DOHH2 (cell line): ENCODE measurements around the gene IPO5.

Source experiments
- CTCF ChIP-seq: fragments of 200-600 bp; sonication (generic); IDR thresholded peaks from one replicate; pipeline ENCODE4 v1.5.1; 2014; ENCODE audit warnings: antibody characterized with exemption, mild to moderate bottlenecking, low read depth, low read length; ENCODE audit not compliant: poor library complexity, severe bottlenecking
- EZH2phosphoT487 ChIP-seq: fragments of 200-600 bp; sonication (generic); IDR thresholded peaks from 2 replicates; pipeline ENCODE4 v1.6.1; 2017; ENCODE audit warnings: borderline replicate concordance, mild to moderate bottlenecking, antibody characterized with exemption, low read length, moderate library complexity, mixed read lengths

DNA sequence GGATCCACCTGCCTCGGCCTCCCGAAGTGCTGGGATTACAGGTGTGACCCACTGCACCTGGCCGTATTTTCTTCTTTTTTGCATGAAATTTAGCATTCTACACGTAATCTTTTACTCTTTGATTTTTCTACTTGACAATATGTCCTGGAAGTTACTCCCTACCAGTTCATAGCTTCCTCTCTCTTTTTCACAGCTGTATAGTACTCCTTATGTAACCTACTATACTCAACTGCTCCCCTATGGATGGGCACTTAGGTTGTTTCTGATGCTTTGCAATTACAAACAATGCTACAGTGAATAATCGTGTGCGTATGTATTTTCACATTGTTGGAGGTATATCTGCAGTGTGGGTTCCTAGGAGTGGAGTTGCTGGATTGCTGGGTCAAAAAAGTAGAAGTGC, 98.9 kb downstream of the IPO5 start:
- TF ChIP-seq CTCF (no peak), EZH2phosphoT487 (no peak)
